IPS DF 4.7 (cell line): ENCODE data around the gene ADCK1.
"Not testable (repeated sequence)": the region's sequence is repeated elsewhere in the genome, so short reads cannot be mapped to it uniquely, and the experiment has no call there.

Experiments used
- DNase-seq: peaks from one replicate; pipeline ENCODE4 v3.0.0-alpha.2; 2013; ENCODE audit warnings: low spot score; ENCODE audit errors: extremely low read depth

Gene ADCK1, protein sequence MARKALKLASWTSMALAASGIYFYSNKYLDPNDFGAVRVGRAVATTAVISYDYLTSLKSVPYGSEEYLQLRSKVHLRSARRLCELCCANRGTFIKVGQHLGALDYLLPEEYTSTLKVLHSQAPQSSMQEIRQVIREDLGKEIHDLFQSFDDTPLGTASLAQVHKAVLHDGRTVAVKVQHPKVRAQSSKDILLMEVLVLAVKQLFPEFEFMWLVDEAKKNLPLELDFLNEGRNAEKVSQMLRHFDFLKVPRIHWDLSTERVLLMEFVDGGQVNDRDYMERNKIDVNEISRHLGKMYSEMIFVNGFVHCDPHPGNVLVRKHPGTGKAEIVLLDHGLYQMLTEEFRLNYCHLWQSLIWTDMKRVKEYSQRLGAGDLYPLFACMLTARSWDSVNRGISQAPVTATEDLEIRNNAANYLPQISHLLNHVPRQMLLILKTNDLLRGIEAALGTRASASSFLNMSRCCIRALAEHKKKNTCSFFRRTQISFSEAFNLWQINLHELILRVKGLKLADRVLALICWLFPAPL

DNA sequence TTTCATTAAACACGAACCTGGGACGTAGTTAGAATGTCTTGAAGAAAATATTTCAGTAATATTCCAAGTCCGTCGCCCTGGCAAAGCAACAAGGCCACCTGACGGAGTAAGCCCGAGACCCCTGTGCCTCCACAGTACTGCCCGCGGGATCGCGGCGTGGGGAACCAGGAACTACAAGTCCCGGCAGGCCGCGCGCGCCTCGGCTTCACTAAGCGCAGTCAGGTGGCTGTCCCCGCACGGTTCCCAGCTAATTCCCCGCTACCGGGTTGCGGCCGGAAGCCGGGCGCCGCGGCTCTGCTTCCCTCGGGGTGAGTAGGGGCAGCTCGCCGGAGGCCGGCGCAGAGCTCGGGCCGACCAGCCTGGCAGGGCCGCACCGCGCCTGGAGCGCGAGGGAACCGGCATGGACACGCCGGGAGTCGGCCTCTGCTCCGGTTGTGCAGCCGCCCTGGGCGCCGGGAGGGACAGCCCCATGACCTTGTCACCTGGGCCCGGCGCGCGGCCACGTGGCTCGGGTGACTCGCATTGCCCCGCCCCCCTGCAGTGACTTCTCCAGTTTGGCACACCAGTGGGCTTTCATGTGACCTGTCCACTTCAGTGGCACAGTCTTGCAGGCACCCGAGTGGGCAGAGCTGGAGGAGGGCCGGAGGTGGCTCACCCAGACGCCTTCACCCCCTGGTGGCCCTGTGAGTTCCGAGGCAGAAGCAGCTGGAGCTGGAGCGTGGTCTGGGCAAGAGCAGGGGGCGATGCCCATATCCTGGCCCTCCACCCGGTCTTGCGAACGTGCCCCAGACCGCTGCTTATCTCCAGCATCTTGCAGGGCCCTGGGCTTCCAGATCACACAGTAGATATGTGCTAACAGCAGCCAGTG lies at the start of gene ADCK1:
Gene ADCK1 (plus strand): TSS at position 247 of the 868 bp plus-strand sequence. CDS start 18,870 bp downstream, outside the sequence.
- no peak for DNase-seq

DNA sequence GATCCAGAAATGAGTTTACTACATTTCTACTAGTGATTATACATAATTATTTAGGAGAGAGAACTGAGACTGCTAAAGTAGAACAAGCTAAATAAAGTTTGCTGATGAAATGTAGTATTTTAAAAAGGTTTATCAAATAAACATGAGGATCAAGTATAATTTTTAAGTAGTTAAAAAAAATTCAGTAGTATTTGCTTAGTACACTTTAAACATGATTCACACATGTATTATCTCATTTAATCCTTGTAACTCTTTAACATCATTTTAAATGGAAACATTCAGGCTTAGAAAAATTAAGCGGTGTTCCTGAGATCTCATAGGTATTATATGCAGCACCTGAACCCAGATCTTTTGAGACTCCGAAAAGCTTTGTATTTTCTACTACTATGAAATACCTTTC lies 47.6 kb upstream of the ADCK1 start:
- no peak for DNase-seq

DNA sequence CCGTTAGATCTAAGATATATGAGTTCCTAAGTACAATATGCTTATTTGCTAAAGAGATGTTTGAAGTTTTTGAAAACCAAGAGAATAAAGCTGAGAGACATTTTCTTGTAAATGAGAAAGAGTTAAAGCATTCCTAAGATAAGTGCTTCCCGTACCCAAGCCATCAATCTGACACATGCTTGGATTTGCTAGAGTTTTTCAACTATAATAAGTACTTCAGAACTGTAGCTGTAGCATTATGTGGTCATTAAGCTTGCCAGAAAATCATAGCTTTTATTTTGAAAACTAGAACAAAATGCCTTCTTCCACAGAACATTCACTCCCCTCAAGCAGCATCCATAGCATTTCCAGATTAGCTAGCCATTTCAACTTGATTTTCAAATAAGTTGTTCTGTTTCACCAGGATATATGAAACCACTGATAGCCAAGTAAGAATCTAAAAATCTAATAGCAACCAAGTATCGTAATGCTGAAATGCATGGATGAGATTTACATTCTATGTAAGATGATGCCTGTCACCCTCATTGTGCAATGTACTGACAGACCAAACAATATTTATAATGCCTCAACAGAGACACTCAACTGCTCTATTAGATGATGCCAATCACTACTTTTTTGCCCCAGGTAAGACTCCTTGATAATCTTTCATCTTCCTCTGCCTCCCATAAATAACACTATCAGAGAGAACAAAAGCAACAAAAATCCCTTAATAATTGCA lies 47.0 kb upstream of the ADCK1 start:
- no peak for DNase-seq

DNA sequence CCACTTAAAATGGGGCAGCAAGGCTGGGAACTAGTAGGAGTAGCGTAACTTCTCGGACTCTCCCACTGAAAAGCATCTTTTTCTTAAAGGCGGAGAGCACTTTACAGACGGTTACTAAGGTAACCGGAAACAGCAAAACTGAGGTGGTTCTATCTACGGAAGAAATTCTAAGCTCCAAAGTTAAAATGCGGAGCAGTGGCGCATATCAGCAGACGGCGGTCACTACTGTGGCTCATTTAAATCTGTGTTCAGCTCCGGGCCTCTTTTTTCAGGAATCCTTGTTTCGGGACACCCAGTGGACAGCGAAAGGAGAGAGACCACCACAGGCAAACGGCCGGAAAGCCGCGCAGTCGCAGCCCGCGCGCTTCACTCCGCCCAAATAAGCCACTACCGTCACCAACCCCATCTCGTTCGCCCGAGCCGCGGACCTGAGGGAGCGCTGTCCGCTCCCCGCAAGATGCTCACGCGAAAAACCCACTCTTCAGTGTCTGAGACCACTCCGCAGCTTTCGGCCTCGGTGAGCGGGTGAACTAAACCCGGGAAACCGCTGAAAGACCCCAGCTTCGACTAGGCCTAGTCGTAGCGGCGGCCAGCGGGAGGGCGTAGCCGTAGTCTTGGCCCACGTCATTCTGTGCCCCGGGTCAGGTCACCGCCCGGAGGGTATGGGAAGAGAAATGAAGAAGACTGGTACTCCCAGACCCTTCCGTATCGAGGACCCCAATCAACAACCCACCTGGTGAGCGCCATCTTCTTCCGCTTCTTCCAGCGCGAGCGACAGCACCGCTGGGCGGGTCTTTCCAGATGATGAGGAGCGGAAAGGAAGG lies 39.3 kb upstream of the ADCK1 start, which contains the start of gene SNW1:
Gene SNW1 (minus strand): TSS at position 776 of the 824 bp plus-strand sequence. CDS start 29 bp downstream, at position 747.
- peak; percentile 82 for DNase-seq

DNA sequence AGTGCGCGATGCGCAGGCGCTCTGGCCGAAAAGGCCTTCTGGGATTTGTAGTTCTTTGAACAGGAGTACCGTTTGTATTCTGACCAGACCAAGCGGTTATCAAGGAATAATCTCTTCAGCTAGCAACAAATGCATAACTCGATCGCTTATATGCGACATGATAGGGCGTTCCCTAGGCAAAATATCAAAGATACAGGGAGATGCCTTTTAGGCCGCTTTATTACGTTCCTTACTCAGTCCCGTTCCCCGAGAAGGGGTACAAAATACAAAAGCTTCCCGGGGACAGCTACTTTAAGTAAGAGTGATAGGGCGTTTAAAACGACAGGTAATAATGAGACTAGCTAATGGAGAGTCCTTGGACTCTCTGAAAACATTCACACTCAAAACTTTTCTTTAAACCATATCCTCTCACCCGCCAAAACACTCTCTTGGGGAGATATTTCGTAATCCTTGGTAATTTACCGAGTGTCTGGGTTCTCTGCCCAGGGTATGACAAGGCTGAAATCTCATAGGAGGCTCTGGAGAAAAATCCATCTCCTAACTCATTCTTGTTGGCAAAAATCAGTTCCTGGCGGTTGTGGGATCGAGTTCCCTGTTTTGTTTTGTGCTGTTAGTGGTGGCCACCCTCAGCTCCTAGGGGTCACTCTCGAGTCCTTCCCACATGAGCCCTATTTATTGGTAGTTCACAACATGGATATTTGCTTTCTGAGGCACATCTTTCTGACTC lies 38.5 kb upstream of the ADCK1 start:
- DNase-seq, result no peak

DNA sequence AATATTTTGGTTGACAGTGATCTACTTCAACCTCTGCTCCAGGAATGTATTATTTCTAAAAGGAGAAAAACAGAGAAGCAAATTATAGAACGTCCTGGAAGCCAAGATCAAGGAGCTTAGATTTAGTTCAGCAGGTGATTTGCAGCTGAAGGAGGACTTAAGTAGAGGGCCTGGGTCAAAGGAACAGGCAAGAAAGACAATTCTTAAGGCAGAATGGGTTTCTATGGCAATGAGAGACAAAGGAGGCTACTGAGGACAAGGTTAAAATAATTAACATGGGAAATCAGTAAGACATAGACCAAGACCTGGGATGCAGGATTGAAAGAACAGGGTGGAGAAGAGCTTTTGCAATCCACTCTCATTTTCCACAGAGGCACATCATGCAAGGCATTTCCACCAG lies 36.6 kb upstream of the ADCK1 start:
- no peak for DNase-seq

DNA sequence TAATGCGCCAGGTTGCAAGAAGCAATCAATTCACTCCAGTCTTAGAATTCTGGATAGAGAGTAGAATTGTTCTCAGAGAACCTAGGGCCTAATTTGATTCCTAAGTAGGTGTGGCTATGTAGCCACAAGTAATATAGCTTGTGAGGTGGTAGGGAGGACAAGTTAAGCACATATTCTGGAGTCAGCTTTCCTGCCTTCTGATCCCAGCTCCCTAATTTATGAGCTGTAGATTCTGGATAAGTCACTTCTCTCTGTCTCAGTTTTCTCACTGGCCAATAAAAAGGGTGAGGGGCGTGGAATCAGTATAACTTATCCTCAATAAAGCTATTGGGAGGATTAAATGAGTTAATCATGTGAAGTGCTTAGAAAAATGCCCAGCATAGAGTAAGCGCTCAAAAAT lies 35.9 kb upstream of the ADCK1 start:
- DNase-seq, result no peak

DNA sequence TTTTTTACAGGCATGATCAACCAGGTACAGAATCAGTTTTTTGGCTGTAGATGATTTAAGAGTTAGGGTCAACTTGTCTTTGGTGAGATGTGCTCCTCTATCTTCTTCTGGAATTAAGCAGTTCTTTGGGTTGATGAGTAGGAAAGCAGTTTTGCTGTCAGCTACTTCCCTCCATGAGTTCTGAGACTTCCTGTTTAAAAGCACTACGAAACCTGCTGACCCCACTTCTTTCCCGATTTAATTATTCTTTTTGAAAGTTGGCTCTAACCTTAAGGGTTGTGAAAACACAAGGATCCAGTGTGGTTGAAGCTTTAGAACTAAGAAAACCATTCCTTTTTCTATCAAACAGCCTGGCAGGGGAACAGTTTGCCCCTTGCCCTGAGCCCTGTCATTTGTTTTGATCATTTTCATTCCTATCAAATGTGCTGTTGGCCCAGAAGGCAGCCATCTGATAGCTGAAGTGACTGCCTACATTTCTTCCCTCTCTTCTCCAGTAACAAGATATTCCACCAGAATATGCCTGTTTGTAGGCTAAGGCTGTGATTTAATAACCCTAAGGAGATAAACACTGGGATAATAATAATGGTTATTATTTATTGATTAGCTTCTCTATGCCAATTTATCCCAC lies 31.4 kb upstream of the ADCK1 start:
- not testable (repeated sequence) for DNase-seq

DNA sequence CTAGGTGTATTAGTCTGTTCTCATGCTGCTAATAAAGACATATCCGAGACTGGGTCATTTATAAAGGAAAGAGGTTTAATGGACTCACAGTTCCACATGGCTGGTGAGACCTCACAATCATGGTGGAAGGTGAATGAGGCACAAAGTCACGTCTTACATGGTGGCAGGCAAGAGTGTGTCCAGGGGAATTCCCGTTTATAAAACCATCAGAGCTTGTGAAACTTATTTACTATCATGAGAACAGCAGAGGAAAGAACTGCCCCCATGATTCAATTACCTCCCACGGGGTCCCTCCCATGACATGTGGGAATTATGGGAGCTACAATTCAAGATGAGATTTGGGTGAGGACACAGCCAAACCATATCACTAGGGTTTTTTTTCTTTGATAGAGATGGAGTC lies 25.9 kb upstream of the ADCK1 start:
- DNase-seq, result not testable (repeated sequence)

DNA sequence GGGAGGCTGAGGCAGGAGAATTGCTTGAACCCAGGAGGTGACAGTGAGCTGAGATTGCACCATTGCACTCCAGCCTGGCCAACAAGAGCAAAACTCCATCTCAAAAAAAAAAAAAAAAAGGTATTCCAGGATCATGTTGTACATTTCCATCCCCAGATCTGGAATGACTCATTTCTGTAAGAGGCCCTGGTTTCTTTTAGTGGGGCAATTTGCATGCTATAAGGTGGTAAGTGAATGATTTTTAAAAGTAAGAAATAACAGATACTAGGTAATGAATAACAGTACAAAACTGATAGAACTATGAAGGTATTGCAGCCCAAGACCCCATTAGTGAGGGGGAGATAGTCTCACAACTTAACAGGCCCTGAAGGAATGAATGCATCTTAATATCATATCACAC lies 17.7 kb upstream of the ADCK1 start:
- no peak for DNase-seq

DNA sequence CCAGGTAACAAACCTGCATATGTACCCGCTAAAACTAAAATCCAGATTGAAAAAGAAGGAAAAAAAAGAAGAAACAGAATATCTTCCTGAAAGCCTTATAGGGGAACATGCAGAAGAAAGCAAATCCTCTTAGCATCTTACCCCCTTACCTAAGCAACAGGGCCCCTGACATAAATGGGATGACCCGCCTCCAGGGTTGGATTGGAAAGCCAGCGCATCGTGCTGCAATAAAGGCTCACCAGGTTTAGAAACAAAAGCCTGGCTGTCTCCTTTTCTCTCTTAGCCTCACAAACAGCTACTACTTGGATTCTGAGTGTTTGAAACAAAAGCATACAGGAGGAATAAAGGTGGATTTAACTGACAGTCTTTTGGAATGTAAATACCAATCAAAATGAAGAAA lies 13.8 kb upstream of the ADCK1 start:
- DNase-seq, result no peak

DNA sequence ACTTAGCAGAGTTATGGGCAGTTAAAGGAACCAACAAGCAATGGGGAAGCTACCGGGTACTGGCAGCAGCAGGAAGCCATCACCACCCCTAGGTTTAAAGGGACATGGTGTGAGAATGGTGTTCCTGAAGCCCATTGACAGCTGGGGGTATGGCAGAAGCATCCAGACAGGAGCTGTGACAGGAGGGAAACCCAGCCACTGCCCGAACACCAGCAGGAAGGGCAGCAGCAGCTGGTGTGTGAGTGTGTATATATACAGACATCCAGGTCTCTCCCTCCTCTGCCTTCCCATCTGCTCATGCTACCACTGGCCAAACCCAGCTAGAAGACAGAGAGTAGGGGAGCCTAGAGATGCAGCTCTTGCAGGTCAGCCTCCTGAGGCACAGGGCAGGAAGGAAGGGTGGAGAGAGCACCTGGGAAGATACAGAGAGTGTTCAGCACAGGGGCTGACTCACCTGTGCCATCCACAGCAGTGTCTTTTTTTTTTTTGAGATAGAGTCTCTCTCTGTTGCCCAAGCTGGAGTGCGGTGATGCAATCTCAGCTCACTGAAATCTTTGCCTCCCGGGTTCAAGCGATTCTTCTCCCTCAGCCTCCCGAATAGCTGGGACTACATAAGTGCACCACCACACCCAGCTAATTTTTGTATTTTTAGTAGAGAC lies 9.2 kb upstream of the ADCK1 start:
- DNase-seq, result no peak

DNA sequence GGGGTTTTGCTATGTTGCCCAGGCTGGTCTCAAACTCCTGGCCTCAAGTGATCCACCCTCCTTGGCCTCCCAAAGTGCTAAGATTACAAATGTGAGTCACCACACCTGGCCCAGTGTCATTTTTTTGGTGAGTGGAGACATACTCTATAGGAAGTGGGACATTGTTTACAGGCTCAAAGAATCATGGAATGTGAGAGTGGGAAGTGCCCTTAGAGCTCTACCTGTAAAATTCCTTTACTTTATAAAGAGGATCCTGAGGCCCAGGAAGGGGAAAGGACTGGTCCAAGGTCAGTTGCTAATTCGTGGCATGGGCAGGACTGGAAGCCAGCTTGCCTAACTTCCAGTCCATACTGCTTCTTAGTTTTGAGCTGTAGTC lies 8.7 kb upstream of the ADCK1 start:
- no peak for DNase-seq

DNA sequence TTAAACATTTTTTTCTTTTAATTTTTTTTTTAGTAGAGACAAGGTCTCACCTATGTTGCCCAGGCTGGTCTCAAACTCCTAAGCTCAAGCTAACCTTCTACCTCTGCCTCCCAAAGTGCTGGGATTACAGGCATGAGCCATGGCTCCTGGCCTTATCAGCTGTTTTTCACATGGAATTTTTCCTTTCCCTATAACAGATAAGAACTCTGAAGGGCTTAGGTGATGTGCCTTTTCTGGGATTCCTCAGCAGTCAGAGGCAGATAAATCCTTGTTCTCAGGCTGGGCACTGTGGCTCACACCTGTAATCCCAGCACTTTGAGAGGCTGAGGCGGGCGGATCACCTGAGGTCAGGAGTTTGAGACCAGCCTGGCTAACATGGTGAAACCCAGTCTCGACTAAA lies 6.7 kb upstream of the ADCK1 start:
- not testable (repeated sequence) for DNase-seq

DNA sequence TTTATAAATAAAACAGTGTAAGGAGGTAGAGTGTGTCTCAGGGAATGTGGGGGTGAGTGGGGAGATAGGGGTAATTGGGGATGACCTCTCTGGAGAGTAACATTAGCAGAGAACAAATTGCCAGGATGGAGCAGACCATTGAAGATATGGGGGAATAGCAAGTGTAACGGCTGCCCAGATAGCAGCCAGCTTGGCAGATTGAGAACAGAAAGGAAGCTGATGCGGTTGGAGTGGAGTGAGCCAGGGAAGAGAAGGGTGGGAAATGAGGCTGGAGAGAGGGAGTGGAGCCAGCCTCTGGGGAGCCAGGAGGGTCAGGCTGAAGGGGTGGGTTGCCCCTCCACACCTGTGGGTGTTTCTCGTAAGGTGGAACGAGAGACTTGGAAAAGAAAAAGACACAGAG lies 5.6 kb upstream of the ADCK1 start:
- no peak for DNase-seq

DNA sequence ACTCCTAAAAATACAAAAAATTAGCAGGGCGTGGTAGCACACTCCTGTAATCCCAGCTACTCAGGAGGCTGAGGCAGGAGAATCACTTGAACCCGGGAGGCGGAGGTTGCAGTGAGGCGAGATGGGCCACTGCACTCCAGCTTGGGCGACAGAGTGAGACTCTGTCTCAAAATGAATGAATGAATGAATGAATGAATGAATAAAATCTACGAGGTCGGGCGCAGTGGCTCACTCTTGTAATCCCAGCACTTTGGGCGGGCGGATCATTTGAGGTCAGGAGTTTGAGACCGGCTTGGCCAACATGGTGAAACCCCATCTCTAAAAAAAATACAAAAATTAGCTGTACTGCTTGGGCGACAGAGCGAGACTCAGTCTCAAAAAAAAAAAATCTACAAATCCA lies 453 bp upstream of the ADCK1 start:
- not testable (repeated sequence) for DNase-seq

DNA sequence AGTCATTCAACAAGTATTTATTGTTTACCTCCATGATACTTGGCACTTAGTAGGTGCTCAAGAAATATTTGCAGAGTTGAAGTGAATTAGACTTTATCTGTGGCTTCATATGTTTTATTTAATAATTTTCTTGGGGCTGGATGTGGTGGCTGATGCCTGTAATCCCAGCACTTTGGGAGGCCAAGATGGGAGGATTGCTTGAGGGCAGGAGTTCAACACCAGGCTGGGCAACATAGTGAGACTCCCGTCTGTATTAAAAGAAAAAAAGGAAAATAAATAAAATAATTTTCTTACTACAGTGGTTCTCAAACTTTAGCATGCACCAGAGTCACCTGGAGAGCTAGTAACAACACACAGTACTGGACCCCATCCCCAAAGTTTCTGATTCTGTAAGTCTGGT lies 905 bp downstream of the ADCK1 start:
- DNase-seq, result no peak

DNA sequence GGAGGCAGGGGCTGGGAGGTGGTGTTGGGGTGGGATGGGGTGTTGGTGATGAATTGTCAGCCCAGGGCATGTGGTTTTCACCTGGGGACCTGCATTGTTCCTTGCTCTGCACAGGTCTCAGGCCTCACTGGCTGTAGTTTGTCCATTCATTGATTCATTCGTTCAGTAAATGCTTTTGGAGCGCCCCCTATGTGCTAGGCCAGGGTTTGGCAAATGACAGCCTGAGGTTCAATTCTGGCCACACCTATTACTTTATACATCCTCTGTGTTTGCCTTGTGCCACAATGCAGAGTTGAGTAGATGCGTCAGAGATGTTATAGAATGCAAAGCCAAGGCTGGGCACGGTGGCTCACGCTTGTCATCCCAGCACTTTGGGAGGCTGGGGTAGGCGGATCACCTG lies 4.7 kb downstream of the ADCK1 start:
- DNase-seq, result no peak

DNA sequence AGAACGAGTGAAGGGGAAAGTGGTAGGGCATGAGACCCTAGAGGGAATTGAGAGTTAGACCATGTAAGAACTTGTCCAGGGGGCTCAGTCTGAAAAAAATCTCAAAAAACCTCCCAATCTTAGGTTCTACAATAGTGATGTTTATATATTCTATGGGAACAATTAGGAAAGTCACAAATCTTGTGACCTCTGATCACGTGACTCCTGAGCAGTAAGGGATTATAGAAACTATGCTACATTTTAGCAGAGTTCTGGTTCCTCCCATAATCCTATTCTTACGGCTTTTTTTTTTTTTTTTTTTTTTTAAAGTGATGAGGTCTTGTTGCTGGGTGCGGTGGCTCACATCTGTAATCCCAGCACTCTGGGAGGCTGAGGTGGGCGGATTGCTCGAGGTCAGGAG lies 5.8 kb downstream of the ADCK1 start:
- DNase-seq, result no peak
